K562 (cell line): ENCODE results near the gene HBQ1. TPM values are rescaled to one million over a fixed set of nuclear protein-coding genes. Genes with fewer than 3 reads are reported as not detected.
A peak's percentile ranks its signal among the peaks of the same experiment; 100 is the strongest.
"Not testable (repeated sequence)": the region's sequence is repeated elsewhere in the genome, so short reads cannot be mapped to it uniquely, and the experiment has no call there.

Experiments used
- ATAC-seq: fragments of 200-7000 bp; cut with Tn5 transposase; 3 replicates; pipeline ENCODE4 v1.9.1; 2020; ENCODE audit warnings: moderate library complexity
- BruUV-seq: library from RNA; stranded (reverse); fragments of 400-500 nt; replicated peaks from 2 replicates; lab custom pipeline; 2021; lab: Mats Ljungman, UMichigan
- CTCF ChIA-PET: fragments of 300-600 bp; formaldehyde crosslinking; extraction: SDS; loops from one replicate; lab custom pipeline; 2021; ENCODE audit warnings: low intra/inter-chr PET ratio; lab: Yijun Ruan, JAX
- POLR2A ChIA-PET: fragments of 300-600, 350-650 bp; sonication (Branson Sonifier 250); formaldehyde crosslinking; extraction: SDS; loops from one replicate; lab custom pipeline; 2021; ENCODE audit warnings: antibody characterized with exemption, inconsistent platforms; lab: Yijun Ruan, JAX
- DNase-seq, 4 experiments: peaks; one replicate each; pipeline versions ENCODE4 v3.0.0 to v3.0.0-alpha.2; 2011 to 2018; ENCODE audit warnings: low spot score in 3 of 4, mixed read lengths in 3 of 4; ENCODE audit errors: extremely low read depth in 1 of 4
- FAIRE-seq: peaks from 2 replicates; lab custom pipeline; 2011; peaks lifted over from hg19 to GRCh38; lab: Jason Lieb, UNC
- H2AFZ ChIP-seq: 2 replicates; pipeline ENCODE4 v1.6.0; 2011; ENCODE audit warnings: low read depth, low read length, control low read depth, inconsistent platforms
- H3K27ac ChIP-seq: fragments of 200-600 bp; 3 replicates; pipeline ENCODE4 v1.8.0; 2011; ENCODE audit warnings: low read depth, mild to moderate bottlenecking, control low read depth, inconsistent platforms, low read length, moderate library complexity, mixed read lengths; ENCODE audit errors: extremely low read depth
- H3K27me3 ChIP-seq, 2 experiments: fragments of 300-600 bp in 1 of 2; 2 replicates in 1 of 2; 3 replicates in 1 of 2; pipeline versions ENCODE4 v1.6.0 to v1.8.0; 2011; ENCODE audit warnings: inconsistent platforms in 2 of 2, low read length in 2 of 2, mild to moderate bottlenecking in 1 of 2, mixed read lengths in 1 of 2, moderate library complexity in 1 of 2; ENCODE audit not compliant: control insufficient read depth in 2 of 2, insufficient read depth in 2 of 2
- H3K36me3 ChIP-seq: fragments of 300-600 bp; 3 replicates; pipeline ENCODE4 v1.8.0; 2011; ENCODE audit warnings: mild to moderate bottlenecking, low read length, inconsistent platforms; ENCODE audit not compliant: control insufficient read depth, insufficient read depth
- H3K4me1 ChIP-seq, 2 experiments: fragments of 200-600 bp in 1 of 2; replicated peaks in 1 of 2; 2 replicates in 1 of 2; 3 replicates in 1 of 2; pipeline versions ENCODE4 v1.5.1 to v1.8.0; 2011; ENCODE audit warnings: inconsistent platforms in 2 of 2, low read length in 2 of 2, mild to moderate bottlenecking in 1 of 2, mixed read lengths in 1 of 2, moderate library complexity in 1 of 2; ENCODE audit not compliant: control insufficient read depth in 2 of 2, insufficient read depth in 2 of 2
- H3K4me2 ChIP-seq: 2 replicates; pipeline ENCODE4 v1.6.1; 2011; ENCODE audit warnings: low read length, control low read depth, inconsistent platforms, mixed read lengths; ENCODE audit not compliant: insufficient read depth
- H3K4me3 ChIP-seq: fragments of 200-600 bp; sonication (generic), shearing (Covaris generic); 2 replicates; pipeline ENCODE4 v1.5.1; 2016; ENCODE audit warnings: control low read depth, inconsistent platforms
- H3K79me2 ChIP-seq: fragments of 200-600 bp; 3 replicates; pipeline ENCODE4 v1.8.0; 2011; ENCODE audit warnings: low read length, inconsistent platforms; ENCODE audit not compliant: control insufficient read depth, insufficient read depth
- H3K9ac ChIP-seq, 2 experiments: 2 replicates each; pipeline versions ENCODE4 v1.6.0 to v1.6.1; 2011; ENCODE audit warnings: low read depth in 2 of 2, low read length in 2 of 2, control low read depth in 1 of 2, inconsistent platforms in 1 of 2, mild to moderate bottlenecking in 1 of 2, mixed read lengths in 1 of 2; ENCODE audit not compliant: insufficient read depth in 1 of 2
- H3K9me1 ChIP-seq: one replicate; pipeline ENCODE4 v1.6.0; 2011; ENCODE audit warnings: inconsistent platforms, mild to moderate bottlenecking, low read length, moderate library complexity; ENCODE audit not compliant: control insufficient read depth, insufficient read depth
- H3K9me3 ChIP-seq: replicated peaks from 2 replicates; pipeline ENCODE4 v1.5.1; 2011; ENCODE audit warnings: low read depth, low read length, inconsistent platforms; ENCODE audit not compliant: control insufficient read depth, insufficient read depth
- H4K20me1 ChIP-seq: replicated peaks from 2 replicates; pipeline ENCODE4 v1.6.1; 2011; ENCODE audit warnings: low read length, inconsistent platforms, mixed read lengths; ENCODE audit not compliant: control insufficient read depth, insufficient read depth
- NR2C2 ChIP-seq, 2 experiments: fragments of 200-800 bp in 1 of 2; sonication (Bioruptor generic) in 1 of 2; sonication (generic) in 1 of 2; formaldehyde crosslinking in 1 of 2; IDR thresholded peaks; 2 replicates each; pipeline versions ENCODE4 v1.6.1 to v1.8.0; 2016 to 2022; ENCODE audit warnings: mild to moderate bottlenecking in 1 of 2, missing compliant biosample characterization in 1 of 2, missing genetic modification characterization in 1 of 2, missing genetic modification reagents in 1 of 2
- ZBTB11 ChIP-seq, 3 experiments: fragments of 200-800 bp in 1 of 3; fragments of 250-450 bp in 1 of 3; fragments of 450-650 bp in 1 of 3; sonication (Bioruptor Pico) in 1 of 3; sonication (Bioruptor generic) in 1 of 3; formaldehyde crosslinking in 1 of 3; IDR thresholded peaks; 2 replicates each; pipeline versions ENCODE4 v1.6.1 to v1.8.0; 2016 to 2022; ENCODE audit warnings: mild to moderate bottlenecking in 2 of 3, missing genetic modification characterization in 2 of 3, missing compliant biosample characterization in 1 of 3, moderate library complexity in 1 of 3
- WGBS: fragments of 100-300 bp; shearing (Covaris generic); methylation state at CpG from one replicate; pipeline ENCODE4 v1.1.6; 2016; ENCODE audit warnings: low coverage, mixed read lengths; ENCODE audit not compliant: insufficient coverage; ENCODE audit errors: missing lambda C conversion rate; 5-methylcytosine and 5-hydroxymethylcytosine counted together
- in situ Hi-C: fragments of 300-500 bp; cut with MboI; formaldehyde crosslinking; loops from 4 replicates; pipeline ENCODE4 v1.15.0; 2018; ENCODE audit warnings: inconsistent platforms, mixed read lengths
- intact Hi-C: fragments of 100-400 bp; cut with micrococcal nuclease; formaldehyde crosslinking; loops from 2 replicates; pipeline ENCODE4 v1.14.2; 2022
- polyA plus RNA-seq, 8 experiments: library from polyadenylated mRNA; depleted of rRNA in 4 of 8; stranded (reverse) in 5 of 8; unstranded in 3 of 8; fragments of >200 nt; fragmentation: Nextera tagmentation in 2 of 8; fragmentation: Illumina TruSeq in 1 of 8; extraction: Ambion mirVana in 2 of 8; extraction: Trizol in 1 of 8; gene quantifications; 2 replicates each; pipeline versions ENCODE4 v1.2.1 to v1.2.3, GENCODE V29; 2011 to 2014; ENCODE audit warnings: inconsistent platforms in 1 of 8, missing spikeins in 1 of 8
- total RNA-seq, 7 experiments: library from RNA; depleted of rRNA in 6 of 7; stranded (reverse); fragments of >200 nt in 6 of 7; fragmentation: Illumina TruSeq in 2 of 7; extraction: Trizol in 2 of 7; gene quantifications; 2 replicates each; pipeline versions ENCODE4 v1.2.1 to v1.2.3, GENCODE V29; 2011 to 2021; ENCODE audit warnings: low replicate concordance in 1 of 7

HBQ1 gene
- total and polyA plus RNA-seq, 9 of the 15 experiments (the other 6 are each of a cell fraction or from before 2014, with no cell fraction given), result 2.3 to 190 (median 19.8) TPM

GRCh38 chr16:153550-154216 lies 26.6 kb upstream of the HBQ1 start:
- POLR2A ChIA-PET, result interaction anchor here (0.9 kb wide), 1 partner anchor 10 kb away, joined by 3 read pairs; no protein-coding TSS in a partner anchor
- H3K79me2 ChIP-seq; intact Hi-C loops; H3K9me3 ChIP-seq; in situ Hi-C loops; H4K20me1 ChIP-seq; CTCF ChIA-PET; H3K4me3 ChIP-seq; TF ChIP-seq NR2C2 (CRISPR knock-in tag; IDR thresholded peaks at IDR 0.05): not testable (repeated sequence)
- 0 out of 2 replicates have a peak, but pooled peaks have one; percentile 6 for TF ChIP-seq NR2C2 (tag; IDR thresholded peaks at IDR 0.05)
- TF ChIP-seq ZBTB11 (CRISPR knock-in tag; IDR thresholded peaks at IDR 0.05), result peak in 1 of 3 experiments; percentile 8; a peak in 1 of 6 replicates
- TF ChIP-seq, all 486 proteins: peak for 2; not testable (repeated sequence) for 484
- H3K9me1 ChIP-seq, BruUV-seq, H3K36me3 ChIP-seq, H3K4me2 ChIP-seq, H3K27ac ChIP-seq, H3K27me3 ChIP-seq, H3K9ac ChIP-seq, H2AFZ ChIP-seq: not testable (repeated sequence)
- ATAC-seq (peak; percentile 67), FAIRE-seq (peak; percentile 74), DNase-seq (peak in 1 of 4 experiments; percentile 43)
- H3K4me1 ChIP-seq, result peaks cover 25% of the 10 kb centered on the region in 2 experiments; a peak in 4 of 5 replicates
- WGBS, result no CpG with 5 or more reads among the region's 74 CpGs
